GM12878 (cell line): ENCODE measurements around the gene ATCAY. TPM values are rescaled to one million over a fixed set of nuclear protein-coding genes. Genes with fewer than 3 reads are reported as not detected.

Source experiments
- ATAC-seq: fragments of 200-7000 bp; cut with Tn5 transposase; 3 replicates; pipeline ENCODE4 v1.9.1; 2020; ENCODE audit warnings: mild to moderate bottlenecking, moderate library complexity
- BruUV-seq: library from RNA; stranded (reverse); fragments of 400-500 nt; replicated peaks from 2 replicates; lab custom pipeline; 2021; lab: Mats Ljungman, UMichigan
- CTCF ChIA-PET: fragments of 300-600 bp; sonication (Branson Sonifier 250); formaldehyde crosslinking; extraction: SDS; loops from one replicate; lab custom pipeline; 2021; ENCODE audit warnings: inconsistent platforms; lab: Yijun Ruan, JAX
- POLR2A ChIA-PET: fragments of 350-600 bp; formaldehyde crosslinking; extraction: SDS; loops from one replicate; lab custom pipeline; 2021; ENCODE audit warnings: inconsistent platforms; lab: Charles Lee
- RAD21 ChIA-PET: fragments of 300-600 bp; sonication (Branson Sonifier 250); formaldehyde crosslinking; loops from one replicate; lab custom pipeline; 2023; ENCODE audit warnings: antibody characterized with exemption; ENCODE audit not compliant: unreplicated experiment; lab: Charles Lee
- SMC1A ChIA-PET: fragments of 300-600 bp; sonication (Branson Sonifier 250); formaldehyde crosslinking; loops from one replicate; lab custom pipeline; 2023; ENCODE audit not compliant: unreplicated experiment, uncharacterized antibody; lab: Charles Lee
- DNase-seq: peaks from one replicate; pipeline ENCODE4 v3.0.0-alpha.2; 2011; ENCODE audit warnings: low read depth, low spot score
- FAIRE-seq: peaks from 3 replicates; lab custom pipeline; 2011; peaks lifted over from hg19 to GRCh38; lab: Jason Lieb, UNC
- H2AFZ ChIP-seq: 2 replicates; pipeline ENCODE4 v1.6.0; 2011; ENCODE audit warnings: low read depth, low read length, control low read depth; ENCODE audit not compliant: control insufficient read depth
- H3K27ac ChIP-seq: 2 replicates; pipeline ENCODE4 v1.5.1; 2011; ENCODE audit warnings: control low read depth; ENCODE audit not compliant: control insufficient read depth, insufficient read depth
- H3K27me3 ChIP-seq, 2 experiments: replicated peaks in 1 of 2; 2 replicates each; pipeline versions ENCODE4 v1.6.0 to v1.6.1; 2011; ENCODE audit warnings: low read length in 1 of 2; ENCODE audit not compliant: control insufficient read depth in 2 of 2, insufficient read depth in 2 of 2
- H3K36me3 ChIP-seq, 2 experiments: 2 replicates each; pipeline ENCODE4 v1.5.1; 2011; ENCODE audit warnings: low read length in 1 of 2; ENCODE audit not compliant: control insufficient read depth in 2 of 2, insufficient read depth in 2 of 2
- H3K4me1 ChIP-seq: 2 replicates; pipeline ENCODE4 v1.6.1; 2011; ENCODE audit warnings: mild to moderate bottlenecking, low read length, moderate library complexity, mixed read lengths; ENCODE audit not compliant: control insufficient read depth, insufficient read depth
- H3K4me2 ChIP-seq: 2 replicates; pipeline ENCODE4 v1.6.0; 2011; ENCODE audit warnings: control low read depth; ENCODE audit not compliant: control insufficient read depth, insufficient read depth
- H3K4me3 ChIP-seq: fragments of 200-600 bp; sonication (generic); 2 replicates; pipeline ENCODE4 v1.5.1; 2016
- H3K79me2 ChIP-seq: 2 replicates; pipeline ENCODE4 v1.6.0; 2011; ENCODE audit warnings: low read length; ENCODE audit not compliant: control insufficient read depth, insufficient read depth
- H3K9ac ChIP-seq: 2 replicates; pipeline ENCODE4 v1.8.0; 2011; ENCODE audit warnings: low read length, control low read depth, mixed read lengths; ENCODE audit not compliant: control insufficient read depth, insufficient read depth
- H3K9me3 ChIP-seq: replicated peaks from 3 replicates; pipeline ENCODE4 v1.5.1; 2011; ENCODE audit warnings: mild to moderate bottlenecking, low read length; ENCODE audit not compliant: control insufficient read depth, insufficient read depth
- H4K20me1 ChIP-seq: 2 replicates; pipeline ENCODE4 v1.6.0; 2011; ENCODE audit not compliant: control insufficient read depth, insufficient read depth
- BACH1 ChIP-seq: fragments of 450-650 bp; IDR thresholded peaks from 2 replicates; pipeline ENCODE4 v1.6.1; 2017; ENCODE audit warnings: mild to moderate bottlenecking, borderline replicate concordance
- BRCA1 ChIP-seq: IDR thresholded peaks from 2 replicates; pipeline ENCODE4 v1.6.1; 2011; ENCODE audit warnings: low read depth, low read length, improper control_type of control experiment
- CTCF ChIP-seq, 3 experiments: IDR thresholded peaks in 2 of 3; conservative IDR thresholded peaks in 1 of 3; 2 replicates each; pipeline ENCODE4 v1.5.1; 2011; ENCODE audit warnings: low read depth in 3 of 3, low read length in 3 of 3, mild to moderate bottlenecking in 3 of 3, control low read depth in 2 of 3, moderate library complexity in 2 of 3, inconsistent platforms in 1 of 3, mixed read lengths in 1 of 3; ENCODE audit not compliant: control insufficient read depth in 2 of 3, insufficient read depth in 1 of 3; ENCODE audit errors: extremely low read depth in 1 of 3
- E2F4 ChIP-seq: IDR thresholded peaks from 2 replicates; pipeline ENCODE4 v1.6.1; 2012; ENCODE audit warnings: low read depth, low read length, improper control_type of control experiment
- NR2C1 ChIP-seq: fragments of 450-650 bp; IDR thresholded peaks from 2 replicates; pipeline ENCODE4 v1.6.1; 2017; ENCODE audit warnings: antibody characterized with exemption, mild to moderate bottlenecking, moderate library complexity
- RAD21 ChIP-seq: IDR thresholded peaks from 2 replicates; pipeline ENCODE4 v1.6.1; 2011; ENCODE audit warnings: mild to moderate bottlenecking, low read depth, low read length, moderate library complexity; ENCODE audit not compliant: insufficient read depth
- SIN3A ChIP-seq: IDR thresholded peaks from 2 replicates; pipeline ENCODE4 v1.6.1; 2012; ENCODE audit warnings: low read depth, low read length, improper control_type of control experiment
- SMC3 ChIP-seq: IDR thresholded peaks from 2 replicates; pipeline ENCODE4 v1.6.1; 2011; ENCODE audit warnings: low read length, improper control_type of control experiment, borderline replicate concordance
- YY1 ChIP-seq: IDR thresholded peaks from 2 replicates; pipeline ENCODE4 v1.6.1; 2011; ENCODE audit warnings: low read depth, mild to moderate bottlenecking, low read length
- ZNF24 ChIP-seq: fragments of 450-650 bp; IDR thresholded peaks from 2 replicates; pipeline ENCODE4 v1.6.1; 2017; ENCODE audit warnings: antibody characterized with exemption, mild to moderate bottlenecking
- ZNF622 ChIP-seq: fragments of 450-650 bp; IDR thresholded peaks from 2 replicates; pipeline ENCODE4 v1.6.1; 2017; ENCODE audit warnings: mild to moderate bottlenecking, inconsistent platforms
- WGBS: methylation state at CpG from one replicate; pipeline ENCODE4 v1.1.6; 2016; ENCODE audit warnings: low lambda C conversion rate; ENCODE audit not compliant: insufficient replicate concordance, insufficient coverage; ENCODE audit errors: missing lambda C conversion rate; 5-methylcytosine and 5-hydroxymethylcytosine counted together
- in situ Hi-C: fragments of 300-500 bp; cut with MboI; formaldehyde crosslinking; loops from 9 replicates; pipeline ENCODE4 v1.14.3; 2018; ENCODE audit warnings: mixed read lengths
- intact Hi-C: fragments of 100-400 bp; cut with micrococcal nuclease; formaldehyde crosslinking; loops from one replicate; pipeline ENCODE4 v1.14.2; 2022; ENCODE audit not compliant: unreplicated experiment
- polyA plus RNA-seq, 11 experiments: library from polyadenylated mRNA; depleted of rRNA in 4 of 11; unstranded in 6 of 11; stranded (reverse) in 5 of 11; fragments of >200 nt; fragmentation: Nextera tagmentation in 4 of 11; fragmentation: Illumina TruSeq in 1 of 11; extraction: Ambion mirVana in 4 of 11; extraction: Trizol in 1 of 11; gene quantifications; 1 replicate in 1 of 11; 2 replicates in 10 of 11; pipeline versions ENCODE4 v1.2.1 to v1.2.3, GENCODE V29; 2011 to 2016; ENCODE audit warnings: inconsistent platforms in 2 of 11, missing spikeins in 2 of 11, low read depth in 1 of 11
- total RNA-seq, 4 experiments: library from RNA; depleted of rRNA in 3 of 4; stranded (reverse); fragments of >200 nt in 3 of 4; fragmentation: Illumina TruSeq in 1 of 4; extraction: Trizol in 1 of 4; gene quantifications; 2 replicates each; pipeline versions ENCODE4 v1.2.1 to v1.2.3, GENCODE V29; 2013 to 2021

Gene ATCAY
- total and polyA plus RNA-seq, 10 of the 15 experiments (the other 5 are each of a cell fraction or from before 2014, with no cell fraction given), result under 0.01 to 0.04 (median 0.02) TPM; not detected in 4

DNA sequence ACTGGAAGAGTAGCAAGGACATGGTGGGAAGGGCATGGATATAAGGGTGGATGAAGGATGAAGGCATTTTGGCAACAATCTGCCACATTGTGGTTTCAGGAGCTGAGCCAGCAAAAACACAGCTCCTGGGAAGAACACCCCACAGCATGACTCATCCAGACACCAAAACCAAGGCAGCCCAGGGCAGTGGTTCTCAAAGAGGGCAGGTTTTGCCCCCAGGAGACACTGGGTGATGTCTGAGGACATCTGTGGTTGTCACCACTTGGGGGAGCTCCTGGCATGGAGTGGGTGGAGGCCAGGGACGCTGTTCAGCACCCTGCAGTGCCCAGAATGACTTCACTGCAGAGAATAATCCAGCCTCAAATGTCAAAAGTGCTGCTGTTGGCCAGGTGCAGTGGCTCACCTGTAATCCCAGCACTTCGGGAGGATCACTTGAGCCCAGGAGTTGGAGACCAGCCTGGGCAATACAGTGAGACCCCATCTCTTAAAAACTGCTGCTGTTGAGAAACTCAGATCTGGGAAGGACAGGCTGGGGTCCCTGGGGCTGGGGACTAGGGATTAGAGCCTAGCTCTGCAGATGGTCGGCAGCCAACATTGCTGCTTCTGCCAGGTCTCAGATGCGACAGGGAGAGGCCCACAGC, 27.8 kb upstream of the ATCAY start:
- peaks cover 8% of the 10 kb centered on the region; the same call in 2 of the 3 replicates for H3K9me3 ChIP-seq
- in situ Hi-C loops (no loop called here), intact Hi-C loops (no loop called here)
- no peaks in the 10 kb centered on the region for H3K4me1 ChIP-seq
- no TSS peak for BruUV-seq
- H3K9ac ChIP-seq, result no peak overlapping the region
- H4K20me1 ChIP-seq, result no peaks in the 10 kb centered on the region
- H2AFZ ChIP-seq, result no peak overlapping the region
- ChIA-PET RAD21 (no interaction called here), POLR2A (no interaction called here), CTCF (interaction anchor here (1.2 to 1.4 kb wide), 2 partner anchors 57 to 287 kb away, joined by 3 read pairs; no protein-coding TSS in a partner anchor), SMC1A (no interaction called here)
- H3K27ac ChIP-seq, result no peak overlapping the region
- H3K36me3 ChIP-seq, result no peaks in the 10 kb centered on the region
- H3K27me3 ChIP-seq, result no peaks in the 10 kb centered on the region
- TF ChIP-seq RAD21 (peak; percentile 31; the same call in 1 of the 2 replicates), CTCF (IDR thresholded peaks at IDR 0.05 in 2 of 3, conservative IDR thresholded peaks at IDR 0.05 in 1 of 3; ENCODE audit: control insufficient read depth in 2 of 3, extremely low read depth in 1 of 3, insufficient read depth in 1 of 3, low read depth in 3 of 3, low read length in 3 of 3) (peak in 2 of 3 experiments; percentile 15 to 34; a peak in 1 of 6 replicates), SIN3A (no peak)
- no peak overlapping the region for H3K4me3 ChIP-seq
- no peaks in the 10 kb centered on the region for H3K79me2 ChIP-seq
- WGBS, result 6% methylated on average over 4 of the region's 4 CpGs
- ATAC-seq (no peak), DNase-seq (no peak), FAIRE-seq (no peak)
- no peak overlapping the region for H3K4me2 ChIP-seq

GRCh38 chr19:3855320-3855719, 25.2 kb upstream of the ATCAY start:
- TF ChIP-seq ZNF24 (no peak), BRCA1 (no peak), E2F4 (no peak), ZNF622 (no peak), SMC3 (no peak), SIN3A (no peak), BACH1 (no peak), NR2C1 (no peak), YY1 (peak; percentile 59; the same call in 1 of the 2 replicates)
- intact Hi-C loops (no loop called here), in situ Hi-C loops (no loop called here)
- no peak overlapping the region for H3K9ac ChIP-seq
- no peaks in the 10 kb centered on the region for H3K36me3 ChIP-seq
- no peaks in the 10 kb centered on the region for H3K79me2 ChIP-seq
- no peak overlapping the region for H3K27ac ChIP-seq
- no peaks in the 10 kb centered on the region for H4K20me1 ChIP-seq
- H3K4me3 ChIP-seq, result no peak overlapping the region
- ATAC-seq, result no peak
- SMC1A ChIA-PET, result no interaction called here
- CTCF ChIA-PET, result no interaction called here
- no peaks in the 10 kb centered on the region for H3K27me3 ChIP-seq
- POLR2A ChIA-PET, result no interaction called here
- H2AFZ ChIP-seq, result no peak overlapping the region
- RAD21 ChIA-PET, result no interaction called here
- H3K4me2 ChIP-seq, result no peak overlapping the region
- no peak for DNase-seq
- no peak for FAIRE-seq
- H3K9me3 ChIP-seq, result peaks cover 8% of the 10 kb centered on the region; the same call in 2 of the 3 replicates
- H3K4me1 ChIP-seq, result no peaks in the 10 kb centered on the region
- 83% methylated on average over 19 of the region's 19 CpGs for WGBS
- no TSS peak for BruUV-seq
